HEK293T (cell line): Measurements from ENCODE around the gene SVIL.

Experiments
- ARNT ChIP-seq: fragments of 450-650 bp; IDR thresholded peaks from 2 replicates; pipeline ENCODE4 v1.6.1; 2017; ENCODE audit warnings: mild to moderate bottlenecking
- BHLHE40 ChIP-seq: fragments of 450-650 bp; IDR thresholded peaks from 2 replicates; pipeline ENCODE4 v1.6.1; 2016; ENCODE audit warnings: mild to moderate bottlenecking, moderate library complexity, borderline replicate concordance
- CTBP1 ChIP-seq: fragments of 450-650 bp; IDR thresholded peaks from 2 replicates; pipeline ENCODE4 v1.6.1; 2016; ENCODE audit warnings: borderline replicate concordance
- ELF4 ChIP-seq: fragments of 450-650 bp; IDR thresholded peaks from 2 replicates; pipeline ENCODE4 v1.6.1; 2017; ENCODE audit warnings: antibody characterized with exemption
- FOXA1 ChIP-seq: fragments of 450-650 bp; IDR thresholded peaks from 2 replicates; pipeline ENCODE4 v1.6.1; 2016; ENCODE audit warnings: mild to moderate bottlenecking
- FOXK2 ChIP-seq: fragments of 450-650 bp; IDR thresholded peaks from 2 replicates; pipeline ENCODE4 v1.6.1; 2016; ENCODE audit warnings: mild to moderate bottlenecking
- FOXM1 ChIP-seq: fragments of 450-650 bp; IDR thresholded peaks from 2 replicates; pipeline ENCODE4 v1.6.1; 2017; ENCODE audit warnings: mild to moderate bottlenecking, borderline replicate concordance
- L3MBTL2 ChIP-seq: fragments of 450-650 bp; conservative IDR thresholded peaks from 2 replicates; pipeline ENCODE4 v1.6.1; 2016; ENCODE audit warnings: mild to moderate bottlenecking
- LEF1 ChIP-seq: fragments of 450-650 bp; IDR thresholded peaks from 2 replicates; pipeline ENCODE4 v1.6.1; 2017; ENCODE audit warnings: mild to moderate bottlenecking, borderline replicate concordance
- SP1 ChIP-seq: fragments of 450-650 bp; IDR thresholded peaks from 2 replicates; pipeline ENCODE4 v1.6.1; 2017
- SUZ12 ChIP-seq: fragments of 450-650 bp; IDR thresholded peaks from 2 replicates; pipeline ENCODE4 v1.6.1; 2016; ENCODE audit warnings: mild to moderate bottlenecking
- TARDBP ChIP-seq: fragments of 450-650 bp; IDR thresholded peaks from 2 replicates; pipeline ENCODE4 v1.6.1; 2016
- ZNF384 ChIP-seq: fragments of 450-650 bp; IDR thresholded peaks from 2 replicates; pipeline ENCODE4 v1.6.1; 2016

DNA sequence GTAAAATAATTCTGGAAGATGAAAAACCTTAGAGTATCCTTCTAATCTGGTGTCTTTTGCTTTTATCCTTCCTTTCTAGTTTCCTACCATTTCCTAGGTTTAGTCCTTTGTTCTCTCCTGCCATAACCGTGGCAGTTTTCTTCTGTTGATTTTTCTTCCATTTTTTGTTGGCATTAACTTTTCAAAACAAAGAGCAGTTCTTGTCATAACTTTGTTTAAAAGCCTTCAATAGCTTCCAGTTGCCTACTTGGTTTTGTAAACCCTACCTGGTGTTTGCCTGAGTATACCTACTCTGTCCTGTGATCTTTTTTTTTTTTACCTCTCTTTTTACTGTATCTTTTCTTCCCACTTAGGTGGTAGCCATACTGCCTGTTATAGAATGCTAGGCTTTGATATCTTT lies 220.3 kb downstream of the SVIL start:
- TF ChIP-seq ZNF384, result no peak
- TF ChIP-seq FOXK2, result no peak
- TF ChIP-seq SP1, result no peak
- TF ChIP-seq L3MBTL2, result no peak
- no peak for TF ChIP-seq SUZ12
- TF ChIP-seq FOXM1, result no peak
- TF ChIP-seq BHLHE40, result no peak
- no peak for TF ChIP-seq TARDBP
- no peak for TF ChIP-seq FOXA1
- TF ChIP-seq ARNT, result no peak
- no peak for TF ChIP-seq ELF4
- no peak for TF ChIP-seq CTBP1
- no peak for TF ChIP-seq LEF1
